ENCODE results near the gene LHX3.

DNA sequence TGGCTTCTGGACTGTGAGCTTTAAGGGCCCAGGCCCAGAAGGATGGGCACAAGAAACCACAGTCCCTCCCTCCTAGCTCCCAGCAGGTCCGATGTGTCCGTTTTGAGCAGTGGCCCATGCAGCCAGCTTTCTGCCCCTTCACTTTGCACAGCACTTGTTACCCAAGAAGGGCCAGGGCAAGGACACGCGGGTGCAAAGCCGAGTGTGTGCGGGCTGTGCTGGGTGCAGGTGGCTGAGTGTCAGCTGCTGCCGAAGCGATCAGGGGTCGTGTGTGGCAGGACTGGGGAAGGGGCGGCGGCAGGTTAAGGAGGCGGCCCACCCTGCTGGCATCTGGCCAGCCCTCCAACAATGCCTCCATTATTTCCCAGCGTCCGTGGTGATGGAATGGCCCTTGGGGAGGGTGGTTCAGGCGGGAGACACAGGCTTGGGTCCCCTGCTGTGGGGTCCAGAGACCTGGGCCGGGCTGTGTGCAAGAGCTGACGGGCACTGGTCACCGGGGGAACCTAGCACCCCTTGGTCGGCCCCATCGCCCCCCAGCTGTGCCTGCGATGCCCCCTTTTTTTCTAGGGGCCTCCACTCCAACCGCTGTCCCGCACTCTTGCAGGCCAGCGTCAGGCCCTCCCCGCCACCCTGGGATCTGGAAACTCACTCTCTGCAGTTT is 653 bp downstream of the LHX3 start:
- no peak for TF ChIP-seq USF1 (IDR thresholded peaks at IDR 0.05)
- TF ChIP-seq EP300 (IDR thresholded peaks at IDR 0.05; ENCODE audit: borderline replicate concordance), result no peak
- TF ChIP-seq MAX (IDR thresholded peaks at IDR 0.05), result no peak
- no peak for TF ChIP-seq TEAD4 (IDR thresholded peaks at IDR 0.05)
- no peak for TF ChIP-seq RAD21 (IDR thresholded peaks at IDR 0.05; ENCODE audit: low read depth)

Data from Ishikawa (cell line).